ENCODE measurements around the gene ISCA2. TPM values are rescaled to one million over a fixed set of nuclear protein-coding genes. Genes with fewer than 3 reads are reported as not detected.

The ISCA2 gene
- total RNA-seq, 1 donor from 2014 or later: 19.3 TPM

DNA sequence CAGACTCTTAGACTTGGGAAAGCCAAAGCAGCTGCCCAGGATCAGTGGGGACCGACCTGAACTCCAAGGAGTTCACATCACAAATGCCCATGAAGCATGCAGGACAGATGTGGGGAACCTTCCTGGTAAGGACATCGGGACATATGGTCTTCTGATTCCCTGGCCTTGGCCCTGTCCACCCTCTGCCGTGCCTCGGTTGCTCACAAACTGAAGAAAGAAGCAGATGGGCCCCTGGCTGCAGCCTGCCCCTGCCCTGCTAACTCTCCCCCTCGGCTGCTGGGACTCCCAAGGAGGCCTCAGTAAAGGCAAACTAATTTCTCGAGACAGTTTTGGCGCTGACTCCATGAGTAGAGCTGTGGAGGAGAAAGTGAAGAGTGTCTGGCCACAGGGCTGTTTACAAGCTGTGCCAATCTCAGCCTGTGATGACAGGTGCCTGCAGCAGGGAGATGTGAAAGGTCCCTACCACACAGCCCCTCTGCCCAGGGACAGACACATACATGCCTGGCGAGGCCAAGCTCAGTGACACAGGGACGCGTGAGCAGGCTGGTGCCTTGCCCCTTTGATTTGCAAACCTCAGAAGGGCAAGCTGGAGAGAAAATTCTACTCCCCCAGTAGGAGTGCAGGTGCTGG lies 48.6 kb downstream of the ISCA2 start:
- no peak for ATAC-seq
- no peak for DNase-seq (ENCODE audit: low spot score)
- intact Hi-C loops (cut with DNase I): no loop called here

- intact Hi-C loops (cut with DNase I): no loop called here
- ATAC-seq (no peak), DNase-seq (ENCODE audit: low spot score) (no peak)
Measured at GRCh38 chr14:74543771-74544438, 50.3 kb downstream of the ISCA2 start.

DNA sequence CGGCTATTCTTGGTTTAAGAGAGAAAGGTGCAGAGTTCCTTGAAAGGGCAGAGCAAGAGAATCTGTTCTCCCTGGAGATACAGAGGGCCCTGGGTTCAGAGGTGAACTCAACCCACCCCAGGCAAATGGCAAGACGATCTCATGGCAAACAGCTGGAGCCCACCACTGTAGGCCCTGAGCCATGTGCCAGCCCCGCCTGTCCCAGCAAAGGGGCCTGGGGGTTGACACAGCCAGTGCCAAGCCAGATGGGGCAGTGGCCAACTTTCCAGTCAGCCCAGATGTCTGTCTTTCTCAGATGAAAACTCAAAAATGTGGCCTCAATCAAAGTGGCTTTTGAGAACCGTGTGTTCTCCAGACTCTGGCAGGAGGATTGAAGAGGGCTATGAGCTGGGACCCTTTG lies 51.8 kb downstream of the ISCA2 start:
- DNase-seq (ENCODE audit: low spot score): no peak
- intact Hi-C loops (cut with DNase I): no loop called here
- no peak for ATAC-seq

GRCh38 chr14:74546416-74546815 lies 52.9 kb downstream of the ISCA2 start:
- intact Hi-C loops (cut with DNase I): no loop called here

More at GRCh38 chr14:74546416-74546815, 52.9 kb downstream of the ISCA2 start:
- ATAC-seq (no peak), DNase-seq (ENCODE audit: low spot score) (no peak)

Other genes with a start within 250 kb of the ISCA2 start
- 89.7 TPM for gene ABCD4, start 190.8 kb upstream of the ISCA2 start, total RNA-seq
- not detected for gene VRTN, start 145.3 kb upstream of the ISCA2 start, total RNA-seq
- 0.58 TPM for gene SYNDIG1L, start 67.6 kb upstream of the ISCA2 start, total RNA-seq
- 258 TPM for gene NPC2, start 460 bp upstream of the ISCA2 start, total RNA-seq
- 93.0 TPM for gene LTBP2, start 118.5 kb downstream of the ISCA2 start, total RNA-seq
- gene AREL1, start 219.3 kb downstream of the ISCA2 start, total RNA-seq: 26.7 TPM
- gene FCF1, start 219.4 kb downstream of the ISCA2 start, total RNA-seq: 43.0 TPM